GM21576 (cell line): ENCODE data around the gene PPP2R2D.
"Not testable (repeated sequence)": the region's sequence is repeated elsewhere in the genome, so short reads cannot be mapped to it uniquely, and the experiment has no call there.

Source experiments
- ATAC-seq: cut with Tn5 transposase; IDR thresholded peaks from one replicate; pipeline ENCODE4 v1.9.1; 2021; ENCODE audit warnings: mild to moderate bottlenecking, moderate library complexity; ENCODE audit not compliant: unreplicated experiment

Gene PPP2R2D

GRCh38 chr10:131944976-131945695 is 44.3 kb downstream of the PPP2R2D start:
- no peak for ATAC-seq

GRCh38 chr10:131946321-131946751 is 45.5 kb downstream of the PPP2R2D start:
- ATAC-seq, result no peak

- no peak for ATAC-seq
Measured at GRCh38 chr10:131946880-131947279, 46.1 kb downstream of the PPP2R2D start.

- no peak for ATAC-seq
Measured at GRCh38 chr10:131947631-131948347, 47.0 kb downstream of the PPP2R2D start.

DNA sequence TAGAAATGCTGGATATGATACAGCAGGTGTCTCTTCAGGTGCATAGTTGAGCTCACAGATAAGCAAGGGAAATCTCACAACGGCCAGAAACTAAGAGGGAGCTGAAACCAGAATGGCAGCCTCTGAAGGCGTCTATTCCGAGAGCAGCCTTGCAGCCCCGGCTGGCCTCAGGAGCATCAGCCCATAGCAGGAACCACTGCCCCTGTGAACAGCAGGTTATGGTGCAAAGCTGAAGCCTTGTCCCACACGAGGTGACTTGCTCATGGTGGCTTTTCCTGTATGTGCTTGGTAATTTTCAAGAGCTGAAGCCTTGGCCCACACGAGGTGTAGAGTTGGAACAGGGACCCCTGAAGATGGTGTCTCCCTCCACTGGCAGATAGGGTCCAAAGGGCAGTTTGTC is 47.7 kb downstream of the PPP2R2D start:
- ATAC-seq, result no peak

DNA sequence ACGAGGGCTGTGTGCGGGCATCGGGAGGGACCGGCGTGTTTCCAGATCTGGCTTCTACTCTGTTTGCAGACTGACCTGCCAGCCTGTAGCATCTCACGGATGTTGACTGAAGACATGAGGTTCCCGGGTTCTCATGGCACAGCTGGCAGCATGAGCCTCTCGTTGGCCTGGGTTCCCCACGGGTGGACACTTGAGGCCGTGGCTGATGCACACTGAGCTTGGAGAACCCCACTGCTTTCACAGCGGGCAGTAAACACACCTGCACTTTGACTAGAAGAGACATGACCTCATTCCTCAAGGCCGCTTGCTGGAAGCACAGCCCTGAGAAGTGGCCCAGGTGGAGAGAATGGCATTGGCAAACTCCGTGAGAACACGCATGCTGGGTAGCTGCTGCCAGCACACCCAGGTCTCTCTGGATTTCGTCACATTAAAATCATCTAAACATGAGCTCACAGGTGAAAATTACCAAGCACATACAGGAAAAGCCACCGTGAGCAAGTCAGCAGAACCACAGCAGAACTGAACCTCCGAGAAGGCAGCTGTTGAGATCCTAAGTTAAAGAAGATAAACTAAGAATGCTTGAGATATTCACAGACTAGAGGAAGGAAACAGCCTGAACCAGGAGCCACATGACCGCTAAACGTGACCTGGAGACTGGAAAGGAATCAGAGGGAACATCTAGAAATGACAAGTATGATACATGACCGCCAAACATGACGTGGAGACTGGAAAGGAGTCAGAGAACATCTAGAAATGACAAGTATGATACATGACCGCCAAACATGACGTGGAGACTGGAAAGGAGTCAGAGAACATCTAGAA is 48.4 kb downstream of the PPP2R2D start:
- no peak for ATAC-seq

DNA sequence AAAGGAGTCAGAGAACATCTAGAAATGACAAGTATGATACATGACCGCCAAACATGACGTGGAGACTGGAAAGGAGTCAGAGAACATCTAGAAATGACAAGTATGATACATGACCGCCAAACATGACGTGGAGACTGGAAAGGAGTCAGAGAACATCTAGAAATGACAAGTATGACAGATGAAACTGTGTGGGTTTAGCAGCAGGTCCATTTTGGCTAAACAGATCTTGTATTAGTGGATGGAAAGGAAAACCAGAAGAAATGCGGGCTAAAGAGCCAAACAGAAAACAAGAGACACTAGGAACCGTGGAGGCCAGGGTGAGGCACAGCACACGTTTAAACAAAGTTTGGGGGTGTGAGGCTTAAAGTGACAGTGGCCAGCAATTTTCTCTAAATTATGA is 49.1 kb downstream of the PPP2R2D start:
- ATAC-seq, result not testable (repeated sequence)

DNA sequence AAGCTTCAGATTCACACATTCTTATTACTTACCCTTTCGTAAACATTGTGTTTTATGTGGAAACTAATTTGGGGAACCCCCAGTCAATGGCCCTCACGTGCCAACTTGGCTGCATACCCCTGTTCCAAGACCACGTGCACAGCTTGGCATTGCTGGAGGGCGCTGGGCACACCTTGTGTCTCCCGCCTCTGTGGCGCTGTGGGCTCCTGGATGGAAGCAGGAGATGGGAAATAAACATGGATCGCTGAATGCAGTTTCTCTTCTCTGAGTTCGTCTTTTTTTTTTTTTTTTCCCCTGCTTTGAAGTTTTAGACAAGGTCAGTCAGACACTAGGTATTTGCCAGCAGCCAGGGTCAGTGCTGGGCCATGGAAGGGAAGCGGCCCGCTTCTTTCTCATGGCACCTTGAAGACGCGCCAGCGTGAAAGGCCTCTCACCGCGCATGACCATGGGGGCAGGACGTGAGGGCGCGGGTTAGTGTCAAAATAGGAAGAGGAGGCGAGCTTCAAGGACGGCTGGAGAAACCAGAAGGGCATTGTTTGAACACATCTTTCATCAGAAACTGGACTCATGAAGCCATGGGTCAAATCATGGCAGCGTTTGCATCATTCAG is 53.7 kb downstream of the PPP2R2D start:
- ATAC-seq, result no peak

DNA sequence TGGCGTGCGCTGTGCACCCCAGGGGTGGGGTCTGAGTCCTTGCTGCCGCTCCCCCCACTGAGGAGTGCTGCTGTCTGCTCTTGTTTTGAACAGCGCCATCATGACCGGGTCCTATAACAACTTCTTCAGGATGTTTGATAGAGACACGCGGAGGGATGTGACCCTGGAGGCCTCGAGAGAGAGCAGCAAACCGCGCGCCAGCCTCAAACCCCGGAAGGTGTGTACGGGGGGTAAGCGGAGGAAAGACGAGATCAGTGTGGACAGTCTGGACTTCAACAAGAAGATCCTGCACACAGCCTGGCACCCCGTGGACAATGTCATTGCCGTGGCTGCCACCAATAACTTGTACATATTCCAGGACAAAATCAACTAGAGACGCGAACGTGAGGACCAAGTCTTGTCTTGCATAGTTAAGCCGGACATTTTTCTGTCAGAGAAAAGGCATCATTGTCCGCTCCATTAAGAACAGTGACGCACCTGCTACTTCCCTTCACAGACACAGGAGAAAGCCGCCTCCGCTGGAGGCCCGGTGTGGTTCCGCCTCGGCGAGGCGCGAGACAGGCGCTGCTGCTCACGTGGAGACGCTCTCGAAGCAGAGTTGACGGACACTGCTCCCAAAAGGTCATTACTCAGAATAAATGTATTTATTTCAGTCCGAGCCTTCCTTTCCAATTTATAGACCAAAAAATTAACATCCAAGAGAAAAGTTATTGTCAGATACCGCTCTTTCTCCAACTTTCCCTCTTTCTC is 55.0 kb downstream of the PPP2R2D start:
- ATAC-seq, result no peak

DNA sequence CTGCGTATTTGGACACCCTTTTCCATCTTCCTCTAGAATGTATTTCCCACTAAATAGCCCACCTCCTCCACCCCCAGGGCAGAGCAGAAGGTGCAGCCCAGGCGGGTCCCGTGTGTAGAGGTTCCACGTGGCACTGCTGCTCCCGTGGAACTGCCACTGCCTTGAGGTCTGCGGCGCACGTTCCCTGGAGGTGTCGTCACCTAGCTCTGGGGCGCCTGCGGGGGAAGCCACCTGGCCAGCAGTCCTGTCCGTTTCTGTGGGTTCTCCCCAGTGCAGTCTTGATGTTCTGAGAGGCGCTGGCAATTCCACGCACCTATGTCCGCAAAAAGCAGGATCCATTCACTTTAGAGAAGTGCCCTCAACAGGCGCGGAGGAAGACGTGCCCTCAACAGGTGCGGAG is 59.0 kb downstream of the PPP2R2D start:
- ATAC-seq, result no peak

GRCh38 chr10:131960631-131961046 is 59.8 kb downstream of the PPP2R2D start:
- no peak for ATAC-seq

- ATAC-seq, result no peak
Measured at GRCh38 chr10:131961047-131961776, 60.4 kb downstream of the PPP2R2D start.

GRCh38 chr10:131961777-131962662 is 61.2 kb downstream of the PPP2R2D start:
- ATAC-seq, result no peak

DNA sequence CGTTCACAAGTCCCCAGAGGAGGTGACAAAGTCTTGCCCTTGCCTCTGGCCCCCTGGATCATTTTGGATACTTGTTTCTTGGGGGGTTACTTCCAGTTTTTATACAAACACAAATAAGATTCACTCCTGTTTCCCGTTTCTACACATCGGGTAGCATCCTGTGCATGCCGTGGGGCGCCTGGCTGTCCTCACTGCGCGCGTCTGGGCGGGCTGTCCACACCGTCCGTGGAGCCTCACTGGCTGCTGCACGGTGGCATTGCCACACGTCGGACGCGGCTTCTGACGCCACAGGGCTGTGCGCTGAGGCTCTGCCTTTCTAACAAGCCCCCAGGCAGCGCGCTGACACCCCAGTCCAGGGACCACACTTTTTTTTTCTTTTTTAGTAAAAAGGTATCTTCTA is 62.5 kb downstream of the PPP2R2D start:
- no peak for ATAC-seq

DNA sequence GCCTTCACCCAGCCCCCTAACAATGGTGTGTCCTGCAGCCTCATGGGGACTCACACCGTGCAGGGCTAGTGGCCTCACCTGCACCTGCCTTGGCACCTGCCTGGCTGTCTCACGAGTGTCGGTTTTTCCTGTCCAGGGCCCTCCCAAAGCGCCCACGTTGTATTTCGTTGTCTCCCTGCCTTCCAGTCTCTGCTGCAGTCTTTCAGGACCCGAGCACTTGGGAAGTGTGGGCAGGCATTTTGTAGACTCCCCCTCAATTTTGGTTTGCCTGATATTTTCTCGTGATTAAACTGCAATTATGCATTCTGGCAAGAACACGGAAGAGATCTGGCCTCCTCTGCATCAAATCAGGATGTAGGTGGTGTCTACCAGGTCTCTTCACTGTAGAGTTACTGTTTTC is 63.0 kb downstream of the PPP2R2D start:
- ATAC-seq, result no peak

GRCh38 chr10:131964298-131964697 is 63.5 kb downstream of the PPP2R2D start:
- no peak for ATAC-seq

- no peak for ATAC-seq
Measured at GRCh38 chr10:131968949-131969348, 68.1 kb downstream of the PPP2R2D start.

DNA sequence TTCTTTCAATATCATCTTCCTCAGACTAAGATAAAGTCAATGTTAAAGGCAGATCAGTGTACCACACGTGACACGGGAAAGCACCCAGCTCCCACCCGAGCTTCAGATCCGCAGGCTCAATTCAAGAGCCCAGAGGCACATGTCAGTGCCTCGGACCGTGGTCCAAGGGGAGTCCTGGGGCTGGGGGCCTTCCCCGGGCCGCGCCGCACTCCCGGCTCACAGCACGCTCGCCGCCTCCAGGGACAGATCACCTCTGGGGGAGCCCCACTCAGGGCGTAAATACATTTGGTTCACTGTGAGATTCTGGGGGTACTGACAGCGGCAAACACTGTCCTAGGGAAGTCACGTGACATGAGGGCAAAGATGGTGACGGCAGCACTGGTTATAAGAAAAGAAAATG is 70.1 kb downstream of the PPP2R2D start:
- ATAC-seq, result no peak

GRCh38 chr10:131971591-131971990 is 70.8 kb downstream of the PPP2R2D start:
- no peak for ATAC-seq
